Endothelial cell of umbilical vein (primary cell): ENCODE measurements around the gene PAX1. TPM values are rescaled to one million over a fixed set of nuclear protein-coding genes. Genes with fewer than 3 reads are reported as not detected.

Experiments used
- BruUV-seq: library from RNA; stranded (reverse); fragments of 400-500 nt; replicated peaks from 2 replicates; lab custom pipeline; 2021; lab: Mats Ljungman, UMichigan
- CTCF ChIA-PET: fragments of 300-600, 350-600 bp; sonication (Branson Sonifier 250); formaldehyde crosslinking; loops from one replicate; lab custom pipeline; 2021; ENCODE audit warnings: antibody characterized with exemption, inconsistent platforms; lab: Charles Lee
- POLR2A ChIA-PET: fragments of 300-600, 350-600 bp; sonication (Branson Sonifier 250); formaldehyde crosslinking; loops from one replicate; lab custom pipeline; 2021; ENCODE audit warnings: antibody characterized with exemption, inconsistent platforms; lab: Charles Lee
- DNase-seq: peaks from one replicate; pipeline ENCODE4 v3.0.0-alpha.2; 2011; ENCODE audit warnings: low read depth, low spot score
- FAIRE-seq: peaks from 2 replicates; lab custom pipeline; 2011; peaks lifted over from hg19 to GRCh38; lab: Jason Lieb, UNC
- H2AFZ ChIP-seq: 2 replicates; pipeline ENCODE4 v1.6.0; 2012; ENCODE audit warnings: low read depth, low read length, control low read depth, inconsistent platforms
- H3K27ac ChIP-seq: 2 replicates; pipeline ENCODE4 v1.5.1; 2011; ENCODE audit warnings: low read depth, mild to moderate bottlenecking, control low read depth, low read length, moderate library complexity; ENCODE audit not compliant: insufficient read depth
- H3K27me3 ChIP-seq, 2 experiments: 2 replicates each; pipeline versions ENCODE4 v1.6.0 to v1.6.1; 2011; ENCODE audit warnings: low read length in 2 of 2, mixed read lengths in 1 of 2; ENCODE audit not compliant: control insufficient read depth in 2 of 2, insufficient read depth in 2 of 2
- H3K36me3 ChIP-seq, 2 experiments: 2 replicates in 1 of 2; 3 replicates in 1 of 2; pipeline ENCODE4 v1.5.1; 2011; ENCODE audit warnings: low read length in 2 of 2, mild to moderate bottlenecking in 1 of 2, moderate library complexity in 1 of 2; ENCODE audit not compliant: control insufficient read depth in 2 of 2, insufficient read depth in 2 of 2; ENCODE audit errors: extremely low read depth in 1 of 2
- H3K4me1 ChIP-seq: 3 replicates; pipeline ENCODE4 v1.5.1; 2011; ENCODE audit warnings: mild to moderate bottlenecking, low read length; ENCODE audit not compliant: control insufficient read depth, insufficient read depth; ENCODE audit errors: extremely low read depth
- H3K4me2 ChIP-seq: 2 replicates; pipeline ENCODE4 v1.6.1; 2011; ENCODE audit warnings: low read length, control low read depth, mixed read lengths; ENCODE audit not compliant: insufficient read depth
- H3K4me3 ChIP-seq, 3 experiments: fragments of 200-600 bp in 1 of 3; sonication (generic), shearing (Covaris generic) in 1 of 3; replicated peaks in 1 of 3; 2 replicates each; pipeline ENCODE4 v1.5.1; 2011 to 2016; ENCODE audit warnings: control low read depth in 3 of 3, low read length in 3 of 3, mild to moderate bottlenecking in 2 of 3, inconsistent platforms in 1 of 3, low read depth in 1 of 3, moderate library complexity in 1 of 3; ENCODE audit not compliant: insufficient read depth in 1 of 3
- H3K79me2 ChIP-seq: 2 replicates; pipeline ENCODE4 v1.6.0; 2012; ENCODE audit warnings: low read length, inconsistent platforms; ENCODE audit not compliant: control insufficient read depth, insufficient read depth
- H3K9ac ChIP-seq: replicated peaks from 2 replicates; pipeline ENCODE3; 2011; ENCODE audit warnings: low read length, control low read depth; ENCODE audit not compliant: insufficient read depth; ENCODE audit errors: extremely low read depth
- H3K9me1 ChIP-seq: replicated peaks from 3 replicates; pipeline ENCODE4 v1.6.0; 2011; ENCODE audit warnings: mild to moderate bottlenecking, low read length; ENCODE audit not compliant: control insufficient read depth, insufficient read depth; ENCODE audit errors: extremely low read depth
- H3K9me3 ChIP-seq: replicated peaks from 2 replicates; pipeline ENCODE4 v1.5.1; 2012; ENCODE audit warnings: low read length, inconsistent platforms; ENCODE audit not compliant: control insufficient read depth, insufficient read depth
- H4K20me1 ChIP-seq: replicated peaks from 2 replicates; pipeline ENCODE3; 2011; ENCODE audit warnings: mild to moderate bottlenecking, low read length; ENCODE audit not compliant: control insufficient read depth, insufficient read depth; ENCODE audit errors: extremely low read depth
- CTCF ChIP-seq, 2 donors: IDR thresholded peaks; 1 replicate in 1 of 2; 2 replicates in 1 of 2; pipeline ENCODE4 v1.5.1; 2011; ENCODE audit warnings: low read length in 2 of 2, mild to moderate bottlenecking in 2 of 2, moderate library complexity in 2 of 2, control low read depth in 1 of 2, inconsistent platforms in 1 of 2, low read depth in 1 of 2; ENCODE audit not compliant: insufficient read depth in 1 of 2; ENCODE audit errors: extremely low read depth in 1 of 2
- EZH2 ChIP-seq: IDR thresholded peaks from 2 replicates; pipeline ENCODE4 v1.6.1; 2012; ENCODE audit warnings: borderline replicate concordance, low read depth, mild to moderate bottlenecking, moderate library complexity, low read length, inconsistent platforms; ENCODE audit not compliant: severe bottlenecking
- FOS ChIP-seq: IDR thresholded peaks from 2 replicates; pipeline ENCODE4 v1.6.1; 2011; ENCODE audit warnings: mild to moderate bottlenecking, low read length, moderate library complexity, borderline replicate concordance; ENCODE audit not compliant: insufficient read depth
- GATA2 ChIP-seq: IDR thresholded peaks from 2 replicates; pipeline ENCODE4 v1.7.0; 2011; ENCODE audit warnings: low read depth, mild to moderate bottlenecking, moderate library complexity, mixed read lengths, low read length; ENCODE audit not compliant: insufficient read length, insufficient read depth
- JUN ChIP-seq: IDR thresholded peaks from 2 replicates; pipeline ENCODE4 v1.6.1; 2011; ENCODE audit warnings: borderline replicate concordance, low read depth; ENCODE audit not compliant: insufficient read length, insufficient read depth
- MAX ChIP-seq: IDR thresholded peaks from 2 replicates; pipeline ENCODE4 v1.6.1; 2011; ENCODE audit not compliant: insufficient read depth, insufficient read length
- POLR2AphosphoS5 ChIP-seq: IDR thresholded peaks from 2 replicates; pipeline ENCODE4 v1.6.1; 2012; ENCODE audit warnings: low read depth, mild to moderate bottlenecking, control low read depth, low read length, moderate library complexity; ENCODE audit not compliant: insufficient read depth
- dilution Hi-C: fragments of 300-500 bp; cut with MboI; formaldehyde crosslinking; loops from one replicate; pipeline ENCODE4 v1.15.0; 2019; ENCODE audit warnings: low sequenced_read_pairs; ENCODE audit not compliant: extremely low pct_ligation_motif_present
- intact Hi-C: fragments of 100-400 bp; cut with micrococcal nuclease; formaldehyde crosslinking; loops from one replicate; pipeline ENCODE4 v1.10.0; 2022
- polyA plus RNA-seq, 4 experiments: library from polyadenylated mRNA; depleted of rRNA in 3 of 4; stranded (reverse) in 3 of 4; unstranded in 1 of 4; fragments of >200 nt; gene quantifications; 2 replicates each; pipeline versions ENCODE4 v1.2.1 to v1.2.3, GENCODE V29; 2011 to 2012; ENCODE audit warnings: missing spikeins in 1 of 4
- total RNA-seq: library from RNA; stranded (reverse); gene quantifications from 2 replicates; pipeline ENCODE4 v1.2.3, GENCODE V29; 2021

The PAX1 gene
- total and polyA plus RNA-seq, 2 donors (not counting 3 experiments of a cell fraction or from before 2014, with no cell fraction given), result not detected

GRCh38 chr20:21713901-21714296 is 8.4 kb downstream of the PAX1 start:
- no peaks in the 10 kb centered on the region for H3K9me1 ChIP-seq
- no peak for FAIRE-seq
- ChIA-PET CTCF (no interaction called here), POLR2A (no interaction called here)
- peaks cover 49 to 60% of the 10 kb centered on the region in 2 experiments for H3K27me3 ChIP-seq
- H2AFZ ChIP-seq, result no peak overlapping the region
- no peak overlapping the region for H3K9ac ChIP-seq
- H3K79me2 ChIP-seq, result no peaks in the 10 kb centered on the region
- H4K20me1 ChIP-seq, result no peaks in the 10 kb centered on the region
- H3K4me1 ChIP-seq, result no peaks in the 10 kb centered on the region
- no peak overlapping the region for H3K4me3 ChIP-seq
- DNase-seq, result no peak
- H3K27ac ChIP-seq, result no peak overlapping the region
- H3K4me2 ChIP-seq, result no peak overlapping the region
- dilution Hi-C loops, result no loop called here
- intact Hi-C loops, result no loop called here
- no peaks in the 10 kb centered on the region for H3K36me3 ChIP-seq
- TF ChIP-seq GATA2 (no peak), CTCF (IDR thresholded peaks at IDR 0.05; ENCODE audit: extremely low read depth in 1 of 2, insufficient read depth in 1 of 2, low read depth in 1 of 2, low read length in 2 of 2) (no peak), MAX (no peak), POLR2AphosphoS5 (no peak), JUN (no peak), EZH2 (no peak), FOS (no peak)
- H3K9me3 ChIP-seq, result no peaks in the 10 kb centered on the region
- BruUV-seq, result no TSS peak
